ENCODE data around the gene ALAS2. TPM values are rescaled to one million over a fixed set of nuclear protein-coding genes. Genes with fewer than 3 reads are reported as not detected.
A peak's percentile ranks its signal among the peaks of the same experiment; 100 is the strongest.

ALAS2 gene
- total and polyA plus RNA-seq, 2 experiments from 2014 or later = 0.23 TPM; not detected in 1

GRCh38 chrX:55006827-55007621, 23.8 kb downstream of the ALAS2 start:
- H3K9me2 ChIP-seq (ENCODE audit: insufficient read depth) = no peaks in the 10 kb centered on the region
- Mint-ChIP-seq H3K27ac (peak overlapping the region; percentile 27; the same call in 1 of the 2 replicates), H3K27me3 (ENCODE audit: insufficient read depth, low read depth, poor library complexity) (no peaks in the 10 kb centered on the region), H3K36me3 (ENCODE audit: low read depth) (peaks cover 45% of the 10 kb centered on the region), H3K4me3 (no peak overlapping the region), H3K4me1 (peaks cover 8% of the 10 kb centered on the region), H3K9me3 (no peaks in the 10 kb centered on the region)
- H3K4me2 ChIP-seq = no peak overlapping the region
- H3F3A ChIP-seq (replicated peaks; ENCODE audit: low read depth) = no peaks in the 10 kb centered on the region
- no peak for ATAC-seq
- TF ChIP-seq ZNF114 (CRISPR knock-in tag; IDR thresholded peaks at IDR 0.05) (no peak), ZNF331 (CRISPR knock-in tag; IDR thresholded peaks at IDR 0.05; ENCODE audit: low read depth) (no peak), STAT1 (IDR thresholded peaks at IDR 0.05; ENCODE audit: unreplicated experiment) (no peak), JUNB (IDR thresholded peaks at IDR 0.05; ENCODE audit: unreplicated experiment) (no peak), NANOG (IDR thresholded peaks at IDR 0.05; ENCODE audit: borderline replicate concordance) (no peak), CREB1 (CRISPR knock-in tag; IDR thresholded peaks at IDR 0.05; ENCODE audit: low read depth) (no peak), POLR2AphosphoS5 (IDR thresholded peaks at IDR 0.05; ENCODE audit: low read depth) (no peak), CTCF (conservative IDR thresholded peaks at IDR 0.05; ENCODE audit: low read depth in 2 of 2) (no peak), ZNF462 (CRISPR knock-in tag; IDR thresholded peaks at IDR 0.05) (no peak), REST (IDR thresholded peaks at IDR 0.05; ENCODE audit: unreplicated experiment) (no peak), ETS1 (IDR thresholded peaks at IDR 0.05) (no peak), EZH2phosphoT487 (IDR thresholded peaks at IDR 0.05; ENCODE audit: unreplicated experiment) (no peak), EZH2 (IDR thresholded peaks at IDR 0.05; ENCODE audit: low read depth, unreplicated experiment) (no peak)
- H3K79me2 ChIP-seq (replicated peaks; ENCODE audit: insufficient read depth) = no peaks in the 10 kb centered on the region
- no peak overlapping the region for H3K4me3 ChIP-seq
- H3K27me3 ChIP-seq (ENCODE audit: insufficient read depth) = no peaks in the 10 kb centered on the region
- H3K36me3 ChIP-seq (ENCODE audit: insufficient read depth) = no peaks in the 10 kb centered on the region
- no peaks in the 10 kb centered on the region for H4K20me1 ChIP-seq (replicated peaks; ENCODE audit: insufficient read depth)
- DNase-seq (ENCODE audit: low spot score) = no peak
- no peaks in the 10 kb centered on the region for H3K4me1 ChIP-seq (ENCODE audit: insufficient read depth)
- no peak overlapping the region for H3K27ac ChIP-seq (ENCODE audit: low read depth)
- no peak overlapping the region for H2AFZ ChIP-seq
